Measurements from ENCODE around the gene GRM1.

Gene GRM1

DNA sequence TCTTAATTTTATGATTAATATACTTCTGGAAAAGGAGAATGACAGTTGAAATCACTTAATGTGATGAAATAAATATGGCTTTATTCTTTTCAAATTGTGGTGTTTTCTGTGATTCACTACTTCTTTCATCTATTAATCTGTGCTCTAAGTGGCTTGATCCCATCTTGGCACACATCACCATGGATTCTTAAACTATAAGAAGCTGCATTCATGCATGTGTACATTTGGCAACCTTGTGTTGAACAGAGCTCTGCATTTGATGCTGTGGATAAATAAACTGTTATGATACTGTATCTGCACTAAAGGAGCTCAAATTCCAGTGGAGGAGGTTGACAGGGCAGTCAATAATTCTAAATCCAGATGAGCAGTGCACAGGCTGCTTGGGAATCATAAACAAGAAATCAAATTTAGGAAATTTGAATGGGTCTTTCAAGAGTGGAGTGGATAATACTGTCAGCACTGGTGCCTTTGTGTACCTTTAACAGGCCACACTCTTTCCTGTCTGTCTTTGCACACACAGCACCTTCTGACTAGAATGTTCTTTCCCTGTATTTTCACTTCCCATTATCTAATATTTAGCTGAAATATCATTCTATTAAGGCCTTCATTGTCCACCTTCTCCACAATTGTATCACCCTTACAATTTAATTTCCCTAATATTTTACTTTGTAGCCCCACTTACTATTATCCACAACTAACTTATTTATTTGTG is 252.9 kb downstream of the GRM1 start:
- no peak for DNase-seq

DNA sequence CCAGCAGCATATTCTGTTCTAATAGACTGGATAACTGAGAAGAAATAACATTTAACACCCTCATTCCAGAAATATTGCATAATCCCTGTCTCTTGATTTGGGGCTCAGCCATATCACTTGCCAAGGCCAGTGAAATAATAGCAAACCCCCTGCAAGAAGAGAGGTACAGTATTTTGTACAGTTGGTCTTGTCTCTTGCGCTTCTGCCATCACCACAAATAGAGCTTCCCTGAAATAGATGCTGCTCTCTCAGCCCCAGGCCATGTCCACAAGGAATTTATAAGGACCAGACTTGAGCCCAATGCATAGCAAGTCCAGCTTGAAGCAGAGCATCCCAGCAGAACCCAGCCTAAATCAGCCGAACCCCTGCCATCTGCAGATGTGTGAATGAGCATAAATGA is 254.0 kb downstream of the GRM1 start:
- DNase-seq: no peak

DNA sequence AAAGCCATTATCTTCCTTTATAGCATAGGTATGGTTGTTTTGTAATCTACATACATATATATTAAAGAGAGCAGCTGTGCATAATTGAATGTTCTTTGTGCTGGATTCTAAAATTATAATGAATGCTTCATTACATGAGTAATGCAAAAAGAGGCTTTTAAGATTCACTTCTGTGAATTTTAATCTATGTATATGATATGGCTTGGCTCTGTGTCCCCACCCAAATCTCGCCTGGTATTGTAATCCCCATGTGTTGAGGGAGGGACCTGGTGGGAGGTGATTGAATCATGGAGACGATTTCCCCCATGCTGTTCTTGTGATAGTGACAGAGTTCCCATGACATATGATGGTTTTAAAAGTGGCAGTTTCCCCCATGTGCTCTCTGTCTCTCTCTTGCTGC is 255.4 kb downstream of the GRM1 start:
- DNase-seq: no peak

DNA sequence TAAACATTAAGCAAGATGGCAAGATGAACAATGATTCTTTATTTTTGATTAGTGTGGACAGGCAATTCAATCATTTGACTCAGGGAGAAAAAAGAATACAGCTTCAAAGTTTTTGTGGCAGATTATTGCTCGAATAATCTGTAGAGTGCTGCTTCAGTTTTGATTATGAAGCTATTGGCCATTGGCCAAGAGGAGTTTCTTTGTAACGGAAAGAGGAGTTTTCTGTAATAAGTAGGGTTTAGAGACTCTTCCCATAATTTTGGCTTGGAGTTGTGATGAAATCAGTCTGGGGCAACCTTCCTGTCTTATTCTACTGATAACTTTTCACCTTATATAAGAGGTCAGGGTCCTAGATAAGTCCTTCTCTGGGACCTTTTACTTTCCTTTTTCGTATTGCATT is 258.1 kb downstream of the GRM1 start:
- DNase-seq: no peak

DNA sequence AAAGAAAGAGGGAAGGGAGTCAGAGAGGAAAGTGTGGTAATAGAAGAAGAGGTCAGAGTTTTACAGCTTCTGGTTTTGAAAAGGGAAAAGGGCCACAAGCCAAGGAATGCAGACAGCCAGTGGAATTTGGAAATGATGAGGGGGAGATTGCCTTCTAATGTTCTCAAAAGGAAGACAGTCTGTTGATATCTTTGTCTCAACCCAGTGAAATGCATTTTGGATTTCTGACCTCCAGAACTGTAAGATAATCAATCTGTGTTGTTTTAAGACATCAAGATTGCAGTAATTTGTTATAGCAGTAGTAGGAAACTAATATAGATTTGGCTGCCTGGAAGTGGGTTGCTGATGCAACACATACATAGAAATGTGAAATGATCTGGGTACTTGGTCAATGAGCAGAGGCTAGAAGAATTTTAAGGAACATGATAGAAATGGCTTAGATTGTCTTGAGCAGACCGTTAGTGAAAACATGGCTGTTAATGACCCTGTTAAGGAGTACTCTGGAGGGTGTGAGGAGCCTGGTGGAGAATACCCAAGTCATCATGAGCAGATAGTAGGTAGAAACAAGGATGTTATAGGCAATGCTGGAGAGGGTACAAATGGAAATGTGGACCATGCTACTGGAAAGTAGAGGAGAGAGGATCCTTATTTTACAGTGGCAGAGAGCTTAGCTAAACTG is 259.0 kb downstream of the GRM1 start:
- no peak for DNase-seq

DNA sequence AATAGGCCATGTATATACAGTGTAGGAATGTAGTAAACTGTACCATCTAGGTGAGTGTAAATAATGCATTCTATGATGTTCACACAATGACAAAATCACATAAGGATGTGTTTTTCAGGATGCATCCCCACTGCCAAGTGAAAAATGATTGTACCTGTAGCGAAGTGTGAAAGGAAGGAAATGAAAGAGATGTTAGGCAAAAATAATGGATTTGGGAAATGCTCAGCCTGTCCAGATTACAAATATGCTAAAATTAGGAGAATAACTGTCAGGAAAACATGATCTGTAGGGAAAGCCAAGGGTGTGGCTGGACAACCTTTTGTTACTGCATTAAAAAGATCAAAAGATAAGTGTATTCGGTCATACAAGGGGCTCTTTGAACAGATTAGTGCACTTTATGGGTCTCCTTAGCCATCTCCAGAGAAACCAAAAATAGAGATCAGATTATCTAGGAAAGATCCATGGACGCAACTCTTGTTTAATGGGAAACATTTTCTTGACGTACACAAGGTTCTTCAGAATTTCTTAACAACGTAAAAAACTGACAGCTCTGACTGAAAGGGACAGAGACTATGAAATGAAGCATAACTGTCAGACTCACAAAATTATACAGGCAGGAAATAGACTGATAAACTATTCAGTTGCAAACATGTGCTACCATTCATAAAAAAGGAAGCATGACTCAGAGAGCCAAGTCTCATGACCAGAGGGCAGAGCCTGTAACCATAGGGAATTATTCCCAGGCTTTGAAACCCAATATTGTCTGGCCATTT is 261.1 kb downstream of the GRM1 start:
- DNase-seq: no peak

DNA sequence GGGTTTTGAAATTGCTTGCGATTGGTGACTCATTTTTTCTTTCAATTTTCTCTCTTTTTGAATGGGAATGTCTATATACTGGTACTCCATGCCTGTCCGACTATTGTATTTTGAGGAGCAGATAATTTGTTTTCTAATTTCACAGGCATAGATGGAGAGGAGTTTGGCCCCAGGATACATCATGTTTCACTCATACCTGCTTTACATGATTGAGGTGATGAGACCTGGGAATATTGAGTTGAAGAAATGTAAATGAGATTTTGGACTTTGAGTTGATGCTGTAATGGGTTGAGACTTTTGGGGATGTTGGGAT is 261.7 kb downstream of the GRM1 start:
- DNase-seq: no peak

DNA sequence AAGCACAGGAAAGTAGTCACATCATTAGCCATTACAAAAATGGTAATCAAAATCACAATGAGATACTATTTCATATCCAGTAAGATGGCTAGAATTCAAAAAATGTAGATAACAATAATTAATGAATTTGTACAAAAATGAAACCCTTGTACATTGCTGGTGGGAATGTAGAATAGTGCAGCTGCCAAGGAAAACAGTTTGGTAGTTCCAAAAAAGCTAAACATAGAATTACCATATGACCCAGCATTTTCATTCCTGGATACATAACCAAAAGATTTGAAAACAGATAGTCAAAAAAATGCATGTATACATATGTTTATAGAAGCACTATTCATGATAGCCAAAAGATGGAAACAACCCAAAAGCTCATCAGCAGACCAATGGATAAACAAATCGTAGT is 263.6 kb downstream of the GRM1 start:
- no peak for DNase-seq

DNA sequence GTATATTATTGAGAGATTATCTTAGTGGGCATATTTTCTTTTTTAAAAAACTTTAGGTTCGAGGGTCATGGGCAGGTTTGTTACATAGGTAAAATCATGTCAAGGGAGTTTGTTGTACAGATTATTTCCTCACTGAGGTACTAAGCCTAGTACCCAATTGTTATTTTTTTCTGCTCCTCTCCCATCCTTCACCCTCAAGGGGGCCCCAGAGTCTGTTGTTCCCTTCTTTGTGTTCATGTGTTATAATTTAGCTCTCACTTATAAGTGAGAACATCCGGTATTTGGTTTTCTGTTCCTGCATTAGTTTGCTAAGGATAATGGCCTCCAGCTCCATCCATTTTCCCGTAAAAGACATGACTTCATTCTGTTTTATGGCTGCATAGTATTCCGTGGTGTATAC is 266.8 kb downstream of the GRM1 start:
- DNase-seq: no peak

DNA sequence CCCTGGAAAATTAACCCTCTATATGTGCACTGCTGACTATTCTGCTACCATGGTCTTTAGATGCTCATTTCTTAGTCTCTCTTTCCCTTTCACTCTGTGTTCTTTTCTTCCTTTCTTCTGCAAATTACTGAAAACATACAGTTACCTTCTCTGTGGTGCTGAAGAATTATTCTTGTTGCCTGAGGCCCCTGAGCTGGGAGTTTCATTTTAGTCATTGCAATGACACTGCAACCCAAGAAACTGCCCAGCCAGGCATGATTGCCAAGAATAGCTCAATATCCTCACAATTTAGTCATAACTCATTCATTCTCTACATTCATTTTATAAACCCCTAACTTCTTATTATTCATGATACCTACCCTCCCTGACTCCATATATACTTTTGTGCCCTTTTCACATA is 269.0 kb downstream of the GRM1 start:
- DNase-seq: no peak

DNA sequence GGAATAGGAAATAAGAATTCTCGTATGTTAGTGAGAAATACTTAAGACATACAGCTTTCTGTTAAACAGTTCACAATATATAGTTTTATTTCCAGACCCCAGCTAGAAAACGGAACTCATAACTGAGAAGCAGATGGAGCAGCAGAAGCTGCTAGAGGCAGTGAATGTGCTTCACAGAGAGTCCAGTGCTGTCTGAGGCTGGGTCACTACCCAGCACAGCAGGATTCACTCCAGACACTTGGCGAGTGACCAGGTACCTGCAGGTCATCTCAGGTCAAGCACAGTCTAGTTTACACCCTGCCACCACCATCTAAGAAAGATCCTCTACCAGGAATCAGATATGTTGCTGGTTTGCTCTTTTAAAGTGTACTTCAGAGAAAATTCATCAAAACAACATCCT is 271.7 kb downstream of the GRM1 start:
- no peak for DNase-seq

DNA sequence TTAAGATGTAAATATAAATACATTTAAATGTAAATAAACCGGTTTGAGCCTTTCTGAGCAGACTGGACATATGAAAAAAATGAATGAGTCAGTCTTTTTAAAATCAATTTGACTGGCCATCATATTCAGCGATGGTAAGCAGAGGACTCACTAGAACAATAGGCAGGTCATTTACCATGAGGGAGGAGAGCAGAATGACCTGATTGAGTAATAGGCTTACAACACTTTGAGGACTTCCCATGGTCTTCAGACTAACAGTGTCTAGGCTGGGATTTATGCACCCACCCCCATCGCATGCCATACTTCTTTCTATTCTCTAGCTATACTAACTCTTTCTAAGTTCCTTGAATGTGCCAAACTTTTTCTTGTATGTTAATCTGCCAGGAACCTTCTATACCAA is 272.9 kb downstream of the GRM1 start:
- no peak for DNase-seq

DNA sequence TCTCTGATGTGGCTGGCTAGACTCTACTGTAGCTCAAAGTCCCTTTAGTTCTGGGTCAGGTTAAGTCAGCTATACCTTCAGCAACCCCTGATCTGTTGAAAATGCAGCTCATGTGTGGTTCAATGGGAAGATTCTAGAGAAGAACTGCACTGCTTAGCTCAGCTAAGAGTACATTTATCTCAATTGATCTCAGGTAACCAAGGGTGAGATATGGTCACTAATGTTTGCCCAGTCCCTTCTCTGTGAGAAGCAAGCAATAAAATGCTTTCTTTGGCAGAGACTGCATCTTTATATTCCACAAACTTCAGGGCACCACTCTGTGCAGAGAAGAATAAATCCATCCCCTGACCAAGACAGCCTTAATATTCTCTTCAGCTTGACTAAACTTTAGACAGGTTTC is 274.1 kb downstream of the GRM1 start:
- DNase-seq: no peak

DNA sequence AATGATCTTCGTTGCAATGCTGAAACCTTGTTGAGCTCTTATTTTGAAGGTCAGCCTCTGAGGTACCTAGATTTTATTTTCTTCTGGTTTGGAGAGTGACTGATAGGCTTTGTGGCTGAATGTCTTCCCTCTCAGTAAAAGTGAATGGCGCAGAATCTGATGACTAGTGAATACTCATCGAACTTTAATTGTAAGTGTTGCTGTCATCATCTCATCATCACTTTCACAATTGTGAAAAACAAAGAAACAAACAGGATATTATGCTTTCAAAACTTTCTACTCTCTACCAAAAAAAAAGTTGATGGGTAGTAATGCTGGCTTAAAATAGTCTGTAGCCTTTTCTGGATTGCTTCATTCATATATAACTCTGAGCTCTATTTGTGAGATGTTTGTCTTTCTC is 275.3 kb downstream of the GRM1 start:
- no peak for DNase-seq

DNA sequence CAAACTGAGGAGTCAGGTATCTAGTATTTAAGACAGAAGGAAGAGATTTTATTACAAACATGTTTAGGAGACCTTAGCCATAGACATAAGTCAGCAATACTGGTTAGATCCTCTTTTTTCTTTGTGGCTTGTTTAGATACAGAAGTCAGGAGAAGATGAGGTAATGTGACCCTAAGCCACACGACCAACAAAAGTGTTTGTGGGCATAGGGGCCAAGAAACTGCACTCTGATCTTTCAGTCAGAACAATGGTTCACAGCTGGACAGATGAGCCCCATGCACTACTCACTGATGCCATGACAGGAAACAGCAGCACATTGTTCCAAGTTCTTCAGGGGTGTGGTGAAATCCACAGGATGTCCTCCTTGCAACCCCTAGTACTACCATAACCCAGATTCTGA is 276.2 kb downstream of the GRM1 start:
- no peak for DNase-seq

DNA sequence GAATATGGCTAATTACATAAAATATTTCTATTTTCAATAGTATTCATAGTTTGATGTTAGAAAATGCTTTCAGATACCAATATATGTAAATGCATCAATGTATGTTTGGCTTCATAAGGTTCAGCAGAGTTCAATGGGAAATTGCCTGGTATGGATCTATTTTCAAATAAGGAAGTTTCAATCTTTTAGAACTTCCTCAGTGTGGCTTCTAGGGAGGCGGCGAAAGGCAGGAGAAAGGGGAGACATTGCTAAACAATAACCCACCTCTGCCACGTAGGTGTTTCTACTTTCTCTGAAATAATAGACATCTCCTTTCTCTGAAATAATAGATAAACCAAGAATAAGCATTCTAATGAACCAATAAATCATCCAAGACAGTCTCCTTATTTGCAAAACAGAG is 277.1 kb downstream of the GRM1 start:
- no peak for DNase-seq

DNA sequence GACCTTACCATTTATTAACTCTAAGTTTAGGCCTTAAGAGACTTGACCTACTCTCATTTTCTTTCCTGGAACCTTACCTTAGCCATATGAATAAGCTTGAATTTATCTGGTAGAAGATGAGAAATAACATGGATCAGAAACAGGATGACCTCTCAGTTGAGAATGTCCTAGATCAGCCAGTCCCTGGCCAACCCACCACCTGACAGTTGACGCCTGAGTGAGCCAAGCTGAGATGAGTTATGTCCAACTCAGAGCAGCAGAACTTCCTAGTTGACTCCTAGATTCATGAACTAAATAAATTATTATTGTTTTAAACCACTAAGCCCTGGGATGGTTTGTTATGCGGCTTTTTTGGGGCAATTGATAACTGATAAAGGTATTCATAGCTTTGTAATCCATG is 281.8 kb downstream of the GRM1 start:
- no peak for DNase-seq

DNA sequence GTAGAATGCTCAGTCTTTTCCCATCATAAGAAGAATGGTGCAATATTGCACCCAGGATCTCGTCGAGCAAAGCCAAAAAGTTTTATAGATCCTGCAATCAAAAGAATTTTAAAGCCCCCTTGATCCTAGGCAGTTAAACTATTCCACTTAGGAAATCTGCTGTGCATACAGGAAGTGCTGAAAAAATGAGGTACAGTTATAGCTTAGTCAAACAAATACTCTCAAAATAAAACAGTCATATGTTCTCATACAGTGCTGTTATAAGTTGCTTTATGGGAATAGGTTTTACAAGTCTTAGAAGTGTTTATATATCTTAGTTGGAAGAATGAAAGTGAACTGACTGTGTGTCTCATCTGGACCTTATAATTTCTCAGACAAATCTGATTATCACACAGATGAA is 282.2 kb downstream of the GRM1 start:
- no peak for DNase-seq

DNA sequence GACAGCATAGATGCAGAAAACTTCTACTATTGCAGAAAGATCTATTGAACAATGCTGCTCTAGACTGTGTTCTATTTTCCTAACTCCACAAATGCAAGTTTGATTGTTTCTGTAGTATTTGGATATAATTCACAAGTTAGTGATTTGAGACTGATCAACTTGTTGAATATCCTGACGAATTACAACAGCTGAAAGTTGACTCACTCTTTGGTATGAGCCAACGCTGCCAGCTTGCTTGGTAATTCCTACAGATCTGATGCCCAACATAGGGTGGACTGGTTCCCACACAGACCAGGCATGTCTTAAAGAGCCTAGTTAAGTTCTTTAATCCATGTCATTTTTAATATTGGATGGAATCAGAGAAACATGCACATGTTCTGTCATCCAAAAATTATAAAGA is 283.7 kb downstream of the GRM1 start:
- no peak for DNase-seq

DNA sequence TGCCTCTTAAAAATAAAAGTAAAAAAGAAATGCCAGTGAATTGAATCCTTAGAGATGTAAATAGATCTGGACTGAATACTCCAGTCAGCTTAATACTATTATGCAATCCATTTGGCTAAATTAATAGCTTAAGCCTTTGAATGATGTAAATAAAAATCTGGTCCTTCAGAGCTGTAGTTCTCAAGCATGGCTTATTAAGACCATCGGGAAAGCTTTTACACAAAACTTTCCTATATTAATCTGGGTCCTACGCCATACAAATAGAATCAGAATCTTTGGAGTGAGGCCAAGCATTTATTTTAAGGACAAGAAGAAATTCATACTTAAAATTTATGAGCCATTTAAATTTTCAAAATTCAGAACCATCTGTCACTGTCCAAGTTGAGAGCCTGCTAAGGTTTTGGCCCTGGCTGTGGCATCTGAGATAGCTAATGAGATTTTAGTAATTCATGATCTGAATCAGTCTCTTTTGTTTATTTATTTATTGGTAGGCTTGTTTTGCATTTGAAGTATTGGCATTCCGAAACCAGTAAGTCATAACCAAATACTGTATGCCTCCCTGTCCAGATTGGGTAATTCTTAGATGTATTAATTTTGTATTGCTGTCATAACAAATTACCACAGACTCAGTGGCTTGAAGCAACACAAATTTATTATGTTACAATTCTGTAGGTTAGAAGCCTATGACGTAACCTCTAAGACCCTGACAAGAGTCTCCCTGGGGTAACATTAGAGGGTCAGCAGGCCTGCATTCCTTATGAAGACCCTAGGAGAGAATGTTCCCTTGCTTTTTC is 286.7 kb downstream of the GRM1 start:
- no peak for DNase-seq

DNA sequence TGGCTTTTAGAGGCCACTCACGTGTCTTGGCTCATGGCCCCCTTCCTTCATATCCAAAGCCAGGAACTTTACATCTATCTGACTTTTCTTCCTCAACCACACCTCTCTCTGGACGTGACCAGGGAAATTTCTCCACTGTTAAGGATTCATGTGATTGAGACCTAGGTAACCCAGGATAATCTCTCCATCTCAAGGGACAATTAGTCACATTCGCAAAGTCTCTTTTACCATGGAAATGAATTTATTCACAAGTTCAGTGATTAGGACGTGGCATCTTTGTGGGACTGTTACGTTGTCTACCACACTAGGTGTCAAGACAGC is 287.3 kb downstream of the GRM1 start:
- no peak for DNase-seq

DNA sequence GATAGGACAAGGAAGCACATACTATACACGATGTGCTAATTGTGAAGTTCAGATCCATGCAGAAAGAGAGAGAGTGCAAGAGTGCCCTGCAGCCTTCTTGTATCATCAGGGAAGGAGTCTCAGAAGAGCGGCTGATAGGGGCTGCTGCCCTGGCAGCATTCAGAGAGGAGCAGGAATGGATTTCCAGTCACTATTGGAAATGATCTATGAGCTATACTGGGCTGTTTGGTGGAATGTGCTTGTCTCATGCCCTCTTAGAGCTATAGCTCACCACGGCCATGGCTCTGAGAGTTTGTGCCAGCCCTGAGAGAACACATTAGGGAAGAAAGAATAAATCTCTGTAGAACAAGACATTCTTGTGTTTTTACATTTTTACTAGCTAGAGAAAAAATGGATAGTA is 302.2 kb downstream of the GRM1 start:
- DNase-seq: no peak

DNA sequence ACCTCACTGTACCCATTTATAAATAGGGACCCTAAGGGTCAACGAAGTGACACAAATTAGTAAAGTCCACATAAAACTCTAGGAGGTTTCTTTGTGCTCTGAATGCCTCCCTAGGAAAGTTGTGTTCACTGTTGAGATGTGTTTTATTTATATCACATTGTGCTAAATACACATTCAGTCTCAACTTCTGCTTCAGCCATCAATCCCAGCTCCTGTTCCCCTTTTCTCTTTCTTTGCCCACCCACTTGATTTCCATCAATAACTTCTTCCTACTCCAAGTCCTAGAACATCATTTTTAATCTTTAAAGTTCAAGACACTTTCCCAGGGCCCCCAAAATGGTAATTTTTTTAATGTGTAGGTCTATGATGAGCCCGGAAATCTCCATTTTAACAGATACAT is 306.5 kb downstream of the GRM1 start:
- DNase-seq: no peak

DNA sequence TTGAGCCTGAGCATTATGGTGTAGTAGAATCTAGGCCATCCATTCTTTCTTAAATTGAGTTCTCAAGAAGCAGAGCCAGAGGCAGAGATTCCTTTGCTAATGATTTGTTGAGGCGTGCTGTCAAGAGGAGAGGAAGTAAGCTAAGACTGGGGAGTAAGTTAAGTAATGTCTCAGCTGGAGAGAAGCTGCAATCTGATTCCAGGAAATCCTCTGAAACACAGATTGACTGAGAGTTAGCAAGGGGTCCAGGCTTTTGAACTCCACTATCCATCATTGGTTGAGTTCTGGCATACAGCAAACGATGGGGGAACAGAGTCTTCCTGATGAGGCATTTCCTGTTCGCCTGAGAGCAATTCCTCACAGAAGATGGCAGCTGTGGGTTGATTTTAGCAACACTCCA is 307.3 kb downstream of the GRM1 start:
- no peak for DNase-seq
